Neural cell (in vitro differentiated cells): ENCODE data around the gene CFB. TPM values are rescaled to one million over a fixed set of nuclear protein-coding genes. Genes with fewer than 3 reads are reported as not detected.

Experiments used
- H2AFZ ChIP-seq: fragments of 200-600, 300-800 bp; sonication (generic), shearing (Covaris generic); 2 replicates; pipeline ENCODE4 v1.6.0; 2014; ENCODE audit warnings: low read depth, mild to moderate bottlenecking, antibody characterized with exemption, low read length, moderate library complexity
- H3F3A ChIP-seq: fragments of 200-600 bp; shearing (Covaris generic); 2 replicates; pipeline ENCODE4 v1.6.1; 2016; ENCODE audit warnings: mild to moderate bottlenecking, moderate library complexity, mixed read lengths, antibody characterized with exemption, low read length; ENCODE audit not compliant: insufficient read depth, poor library complexity, severe bottlenecking
- H3K27ac ChIP-seq: fragments of 200-600, 300-800 bp; sonication (generic), shearing (Covaris generic); 2 replicates; pipeline ENCODE4 v1.5.1; 2014; ENCODE audit warnings: mild to moderate bottlenecking, low read length, moderate library complexity
- H3K27me3 ChIP-seq: fragments of 300-800, 200-600 bp; sonication (generic), shearing (Covaris generic); 2 replicates; pipeline ENCODE4 v1.6.0; 2014; ENCODE audit warnings: mild to moderate bottlenecking, low read depth, low read length, moderate library complexity; ENCODE audit not compliant: insufficient read depth
- H3K36me3 ChIP-seq: fragments of 300-800, 200-600 bp; sonication (generic), shearing (Covaris generic); 2 replicates; pipeline ENCODE4 v1.5.1; 2014; ENCODE audit warnings: mild to moderate bottlenecking, antibody characterized with exemption, low read length, moderate library complexity; ENCODE audit not compliant: insufficient read depth
- H3K4me2 ChIP-seq: fragments of 300-800, 200-600 bp; sonication (generic), shearing (Covaris generic); 2 replicates; pipeline ENCODE4 v1.6.0; 2014; ENCODE audit warnings: mild to moderate bottlenecking, low read length
- H3K4me3 ChIP-seq: fragments of 300-800, 200-600 bp; sonication (generic), shearing (Covaris generic); 2 replicates; pipeline ENCODE4 v1.5.1; 2014; ENCODE audit warnings: mild to moderate bottlenecking, low read length, moderate library complexity
- H3K79me2 ChIP-seq: fragments of 200-600 bp; shearing (Covaris generic); replicated peaks from 2 replicates; pipeline ENCODE4 v1.6.0; 2014; ENCODE audit warnings: mild to moderate bottlenecking, low read length, moderate library complexity; ENCODE audit not compliant: insufficient read depth
- H3K9ac ChIP-seq: fragments of 300-800, 200-600 bp; sonication (generic), shearing (Covaris generic); 2 replicates; pipeline ENCODE4 v1.6.1; 2016; ENCODE audit warnings: mild to moderate bottlenecking, low read length, mixed read lengths
- H3K9me2 ChIP-seq: fragments of 200-600 bp; shearing (Covaris generic); 2 replicates; pipeline ENCODE4 v1.6.1; 2016; ENCODE audit warnings: mild to moderate bottlenecking, low read length, mixed read lengths; ENCODE audit not compliant: insufficient read depth
- H3K9me3 ChIP-seq: fragments of 200-600, 300-800 bp; sonication (generic), shearing (Covaris generic); 2 replicates; pipeline ENCODE4 v1.6.1; 2016; ENCODE audit warnings: mild to moderate bottlenecking, mixed run types, low read length, moderate library complexity, mixed read lengths
- H4K20me1 ChIP-seq: fragments of 200-600 bp; shearing (Covaris generic); 2 replicates; pipeline ENCODE4 v1.6.1; 2016; ENCODE audit warnings: mild to moderate bottlenecking, mixed run types; ENCODE audit not compliant: insufficient read depth
- CTCF ChIP-seq: fragments of 450-650 bp; IDR thresholded peaks from 2 replicates; pipeline ENCODE4 v1.5.1; 2014; ENCODE audit warnings: antibody characterized with exemption, mild to moderate bottlenecking, moderate library complexity; ENCODE audit not compliant: poor library complexity, severe bottlenecking
- EP300 ChIP-seq: fragments of 450-650 bp; conservative IDR thresholded peaks from 2 replicates; pipeline ENCODE4 v1.6.1; 2014; ENCODE audit warnings: antibody characterized with exemption, mild to moderate bottlenecking, moderate library complexity; ENCODE audit not compliant: poor library complexity, severe bottlenecking
- EZH2 ChIP-seq: fragments of 200-600, 300-800 bp; shearing (Covaris generic), sonication (generic); IDR thresholded peaks from 2 replicates; pipeline ENCODE4 v1.6.1; 2014; ENCODE audit warnings: antibody characterized with exemption, low read length, borderline replicate concordance, mild to moderate bottlenecking; ENCODE audit not compliant: insufficient read depth, poor library complexity, severe bottlenecking
- MXI1 ChIP-seq: fragments of 450-650 bp; conservative IDR thresholded peaks from 2 replicates; pipeline ENCODE4 v1.6.1; 2014; ENCODE audit warnings: antibody characterized with exemption, mild to moderate bottlenecking; ENCODE audit not compliant: poor library complexity, severe bottlenecking
- POLR2AphosphoS5 ChIP-seq: IDR thresholded peaks from 2 replicates; pipeline ENCODE4 v1.6.1; 2012
- RAD21 ChIP-seq: fragments of 450-650 bp; conservative IDR thresholded peaks from 2 replicates; pipeline ENCODE4 v1.6.1; 2014; ENCODE audit warnings: antibody characterized with exemption, mild to moderate bottlenecking, moderate library complexity
- SMC3 ChIP-seq: fragments of 450-650 bp; conservative IDR thresholded peaks from 2 replicates; pipeline ENCODE4 v1.6.1; 2014; ENCODE audit warnings: antibody characterized with exemption, mild to moderate bottlenecking, moderate library complexity; ENCODE audit not compliant: poor library complexity
- TAF1 ChIP-seq: IDR thresholded peaks from 2 replicates; pipeline ENCODE4 v1.6.1; 2012; ENCODE audit warnings: low read depth
- polyA plus RNA-seq: library from polyadenylated mRNA; depleted of rRNA; stranded (reverse); fragments of >200 nt; gene quantifications from 2 replicates; pipeline ENCODE4 v1.2.3, GENCODE V29; 2014
- TF ChIP-seq, protein P1 (sequence below): IDR thresholded peaks from 2 replicates; pipeline ENCODE4 v1.6.1; 2012; ENCODE audit warnings: borderline replicate concordance

The CFB gene
- polyA plus RNA-seq, 1 donor from 2014 or later = 0.97 TPM

DNA sequence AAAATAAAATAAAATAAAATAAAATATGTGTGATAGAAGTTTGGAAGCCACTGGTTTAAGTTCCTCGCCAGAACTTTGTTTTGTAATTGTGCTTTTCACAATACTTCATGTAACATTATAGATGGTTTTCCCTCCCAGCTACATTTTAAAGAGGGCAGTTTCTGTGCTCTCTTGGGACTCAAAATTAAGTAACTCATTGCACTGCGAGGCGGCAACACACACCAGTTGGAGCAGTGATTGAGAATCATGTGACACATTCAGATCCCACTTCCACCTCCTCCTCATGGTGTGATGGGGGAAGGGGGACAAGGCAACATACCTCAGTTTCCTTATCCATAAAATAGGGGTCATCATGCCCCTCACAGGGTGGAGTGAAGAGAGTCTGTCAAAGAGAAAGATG, 10.9 kb upstream of the CFB start:
- no peak overlapping the region for H3K4me3 ChIP-seq
- H3K79me2 ChIP-seq = no peaks in the 10 kb centered on the region
- no peaks in the 10 kb centered on the region for H3K27me3 ChIP-seq
- no peak overlapping the region for H3K4me2 ChIP-seq
- H3K27ac ChIP-seq = no peak overlapping the region
- H4K20me1 ChIP-seq = no peaks in the 10 kb centered on the region
- H3K36me3 ChIP-seq = no peaks in the 10 kb centered on the region
- no peak overlapping the region for H3K9ac ChIP-seq
- TF ChIP-seq MXI1 (no peak), RAD21 (no peak), CTCF (no peak), TAF1 (no peak), POLR2AphosphoS5 (no peak), EP300 (no peak), SMC3 (no peak), EZH2 (no peak)
- TF ChIP-seq, protein P1, sequence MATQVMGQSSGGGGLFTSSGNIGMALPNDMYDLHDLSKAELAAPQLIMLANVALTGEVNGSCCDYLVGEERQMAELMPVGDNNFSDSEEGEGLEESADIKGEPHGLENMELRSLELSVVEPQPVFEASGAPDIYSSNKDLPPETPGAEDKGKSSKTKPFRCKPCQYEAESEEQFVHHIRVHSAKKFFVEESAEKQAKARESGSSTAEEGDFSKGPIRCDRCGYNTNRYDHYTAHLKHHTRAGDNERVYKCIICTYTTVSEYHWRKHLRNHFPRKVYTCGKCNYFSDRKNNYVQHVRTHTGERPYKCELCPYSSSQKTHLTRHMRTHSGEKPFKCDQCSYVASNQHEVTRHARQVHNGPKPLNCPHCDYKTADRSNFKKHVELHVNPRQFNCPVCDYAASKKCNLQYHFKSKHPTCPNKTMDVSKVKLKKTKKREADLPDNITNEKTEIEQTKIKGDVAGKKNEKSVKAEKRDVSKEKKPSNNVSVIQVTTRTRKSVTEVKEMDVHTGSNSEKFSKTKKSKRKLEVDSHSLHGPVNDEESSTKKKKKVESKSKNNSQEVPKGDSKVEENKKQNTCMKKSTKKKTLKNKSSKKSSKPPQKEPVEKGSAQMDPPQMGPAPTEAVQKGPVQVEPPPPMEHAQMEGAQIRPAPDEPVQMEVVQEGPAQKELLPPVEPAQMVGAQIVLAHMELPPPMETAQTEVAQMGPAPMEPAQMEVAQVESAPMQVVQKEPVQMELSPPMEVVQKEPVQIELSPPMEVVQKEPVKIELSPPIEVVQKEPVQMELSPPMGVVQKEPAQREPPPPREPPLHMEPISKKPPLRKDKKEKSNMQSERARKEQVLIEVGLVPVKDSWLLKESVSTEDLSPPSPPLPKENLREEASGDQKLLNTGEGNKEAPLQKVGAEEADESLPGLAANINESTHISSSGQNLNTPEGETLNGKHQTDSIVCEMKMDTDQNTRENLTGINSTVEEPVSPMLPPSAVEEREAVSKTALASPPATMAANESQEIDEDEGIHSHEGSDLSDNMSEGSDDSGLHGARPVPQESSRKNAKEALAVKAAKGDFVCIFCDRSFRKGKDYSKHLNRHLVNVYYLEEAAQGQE = no peak
- no peaks in the 10 kb centered on the region for H3K9me3 ChIP-seq
- H2AFZ ChIP-seq = no peak overlapping the region
- no peaks in the 10 kb centered on the region for H3K9me2 ChIP-seq
- H3F3A ChIP-seq = no peaks in the 10 kb centered on the region

- H3K4me2 ChIP-seq = no peak overlapping the region
- TF ChIP-seq MXI1 (no peak), TAF1 (no peak), RAD21 (no peak), CTCF (no peak), POLR2AphosphoS5 (no peak), EP300 (no peak), SMC3 (no peak), EZH2 (no peak)
- TF ChIP-seq, protein P1 = no peak
- H3K9me2 ChIP-seq = no peaks in the 10 kb centered on the region
- H3K79me2 ChIP-seq = no peaks in the 10 kb centered on the region
- H3K9me3 ChIP-seq = no peaks in the 10 kb centered on the region
- no peaks in the 10 kb centered on the region for H3K27me3 ChIP-seq
- no peaks in the 10 kb centered on the region for H3K36me3 ChIP-seq
- H4K20me1 ChIP-seq = no peaks in the 10 kb centered on the region
- no peaks in the 10 kb centered on the region for H3F3A ChIP-seq
- H3K27ac ChIP-seq = no peak overlapping the region
- H3K9ac ChIP-seq = no peak overlapping the region
- H3K4me3 ChIP-seq = no peak overlapping the region
- no peak overlapping the region for H2AFZ ChIP-seq
Observed at GRCh38 chr6:31935823-31936222, 10.1 kb upstream of the CFB start.
